GM19099 (cell line): ENCODE results near the gene EPS15.

Source experiments
- POLR2A ChIP-seq: IDR thresholded peaks from 3 replicates; pipeline ENCODE4 v1.6.1; 2011; ENCODE audit warnings: low read depth; ENCODE audit not compliant: insufficient read length; ENCODE audit errors: extremely low read depth

Gene EPS15

GRCh38 chr1:51463561-51463960, 55.5 kb downstream of the EPS15 start:
- TF ChIP-seq POLR2A = no peak

GRCh38 chr1:51454554-51454953, 64.5 kb downstream of the EPS15 start:
- TF ChIP-seq POLR2A = no peak

- no peak for TF ChIP-seq POLR2A
Measured at GRCh38 chr1:51453010-51453409, 66.1 kb downstream of the EPS15 start.

GRCh38 chr1:51445351-51446090, 73.5 kb downstream of the EPS15 start:
- TF ChIP-seq POLR2A = no peak

GRCh38 chr1:51444534-51445192, 74.4 kb downstream of the EPS15 start:
- TF ChIP-seq POLR2A = no peak

GRCh38 chr1:51444096-51444495, 75.0 kb downstream of the EPS15 start:
- TF ChIP-seq POLR2A = no peak

- no peak for TF ChIP-seq POLR2A
Measured at GRCh38 chr1:51443555-51443954, 75.5 kb downstream of the EPS15 start.

- no peak for TF ChIP-seq POLR2A
Measured at GRCh38 chr1:51442616-51443015, 76.5 kb downstream of the EPS15 start.

GRCh38 chr1:51442198-51442597, 76.9 kb downstream of the EPS15 start:
- no peak for TF ChIP-seq POLR2A

GRCh38 chr1:51439895-51440294, 79.2 kb downstream of the EPS15 start:
- no peak for TF ChIP-seq POLR2A

- no peak for TF ChIP-seq POLR2A
Measured at GRCh38 chr1:51439053-51439452, 80.0 kb downstream of the EPS15 start.

GRCh38 chr1:51435878-51436277, 83.2 kb downstream of the EPS15 start:
- TF ChIP-seq POLR2A = no peak

- no peak for TF ChIP-seq POLR2A
Measured at GRCh38 chr1:51433972-51434510, 85.0 kb downstream of the EPS15 start.

GRCh38 chr1:51433269-51433971, 85.6 kb downstream of the EPS15 start:
- TF ChIP-seq POLR2A = no peak

- TF ChIP-seq POLR2A = no peak
Measured at GRCh38 chr1:51432146-51432545, 86.9 kb downstream of the EPS15 start.
